ENCODE results near the gene ZZZ3.
"Not testable (repeated sequence)": the region's sequence is repeated elsewhere in the genome, so short reads cannot be mapped to it uniquely, and the experiment has no call there.

Gene ZZZ3

DNA sequence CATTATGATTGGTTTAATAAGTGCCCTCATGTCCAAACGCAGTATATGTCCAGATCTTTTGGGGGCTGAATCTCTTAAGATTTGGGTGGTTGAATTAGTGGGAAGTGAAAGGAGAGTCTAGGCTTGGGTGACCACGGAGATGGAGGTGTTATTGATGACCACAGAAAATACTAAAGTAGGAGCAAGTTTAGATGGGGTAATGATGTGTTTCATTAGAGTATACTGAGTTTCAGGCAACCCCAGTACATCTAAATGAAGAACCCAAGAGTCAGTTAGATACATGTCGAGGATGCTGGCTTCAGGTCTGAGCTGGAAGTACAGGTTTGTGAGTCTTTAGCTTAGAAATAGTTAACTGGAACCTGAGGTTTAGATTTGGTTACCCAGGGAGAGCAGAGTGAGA is 6.5 kb upstream of the ZZZ3 start:
- no peak for TF ChIP-seq Cebpa-rat (IDR thresholded peaks at IDR 0.05)
- Histone ChIP-seq H4K20me1 (no peaks in the 10 kb centered on the region), H3K4me3 (no peak overlapping the region), H3K36me3 (peaks cover 38% of the 10 kb centered on the region), H3K27ac (no peak overlapping the region), H3K27me3 (no peaks in the 10 kb centered on the region), H3K4me2 (no peak overlapping the region), H3K9me3 (no peaks in the 10 kb centered on the region), H3K4me1 (peaks cover 9% of the 10 kb centered on the region), H3K9ac (no peak overlapping the region)

DNA sequence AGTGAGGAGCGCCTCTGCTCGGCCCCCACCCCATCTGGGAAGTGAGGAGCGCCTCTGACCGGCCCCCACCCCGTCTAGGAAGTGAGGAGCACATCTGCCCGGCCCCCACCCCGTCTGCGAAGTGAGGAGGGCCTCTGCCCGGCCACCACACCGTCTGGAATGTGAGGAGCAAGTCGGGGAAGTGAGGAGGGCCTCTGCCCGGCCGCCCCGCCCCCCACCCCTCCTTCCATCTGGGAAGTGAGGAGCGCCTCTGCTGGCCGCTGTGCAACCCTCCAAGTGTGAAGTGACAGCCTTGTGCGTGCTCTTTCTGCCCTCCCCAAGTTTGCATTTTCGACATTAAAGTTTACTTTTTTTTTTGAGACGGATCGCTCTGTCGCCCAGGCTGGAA is 5.1 kb upstream of the ZZZ3 start:
- Histone ChIP-seq H3K9ac (no peak overlapping the region), H3K4me1 (peaks cover 12% of the 10 kb centered on the region), H3K27ac (no peak overlapping the region), H3K4me3 (no peak overlapping the region), H3K36me3 (peaks cover 23% of the 10 kb centered on the region), H3K9me3 (no peaks in the 10 kb centered on the region), H4K20me1 (no peaks in the 10 kb centered on the region), H3K4me2 (no peak overlapping the region), H3K27me3 (no peaks in the 10 kb centered on the region)
- no peak for TF ChIP-seq Cebpa-rat (IDR thresholded peaks at IDR 0.05)

DNA sequence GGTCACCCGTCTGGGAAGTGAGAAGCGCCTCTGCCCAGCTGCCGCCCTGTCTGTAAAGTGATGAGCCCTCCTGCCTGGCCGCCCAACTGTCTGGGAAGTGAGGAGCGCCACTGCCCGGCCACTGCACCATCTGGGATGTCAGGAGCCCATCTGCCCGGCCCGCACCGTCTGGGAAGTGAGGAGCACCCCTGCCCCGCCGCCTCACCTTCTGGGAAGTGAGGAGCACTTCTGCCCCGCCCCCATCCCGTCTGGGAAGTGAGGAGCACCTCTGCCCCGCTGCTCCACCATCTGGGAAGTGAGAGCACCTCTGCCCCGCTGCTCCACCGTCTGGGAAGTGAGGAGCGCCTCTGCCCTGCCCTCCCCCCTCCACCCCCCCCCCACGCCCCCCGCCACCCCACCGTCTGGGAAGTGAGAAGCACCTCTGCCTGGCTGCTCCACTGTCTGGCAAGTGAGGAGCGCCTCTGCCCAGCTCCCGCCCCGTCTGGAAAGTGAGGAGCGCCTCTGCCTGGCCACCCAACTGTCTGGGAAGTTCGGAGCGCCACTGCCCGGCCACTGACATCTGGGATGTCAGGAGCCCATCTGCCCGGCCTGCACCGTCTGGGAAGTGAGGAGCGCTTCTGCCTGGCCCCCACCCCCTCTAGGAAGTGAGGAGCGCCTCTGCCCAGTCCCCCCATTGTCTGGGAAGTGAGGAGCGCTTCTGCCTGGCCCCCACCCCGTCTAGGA is 4.5 kb upstream of the ZZZ3 start:
- Histone ChIP-seq H3K9ac (no peak overlapping the region), H3K4me3 (no peak overlapping the region), H3K36me3 (peaks cover 18% of the 10 kb centered on the region), H4K20me1 (0 out of 2 replicates have a peak, but pooled peaks cover under 1% of the 10 kb centered on the region), H3K4me1 (peaks cover 12% of the 10 kb centered on the region), H3K9me3 (no peaks in the 10 kb centered on the region), H3K27me3 (no peaks in the 10 kb centered on the region), H3K4me2 (no peak overlapping the region), H3K27ac (no peak overlapping the region)
- TF ChIP-seq Cebpa-rat (IDR thresholded peaks at IDR 0.05) = no peak

DNA sequence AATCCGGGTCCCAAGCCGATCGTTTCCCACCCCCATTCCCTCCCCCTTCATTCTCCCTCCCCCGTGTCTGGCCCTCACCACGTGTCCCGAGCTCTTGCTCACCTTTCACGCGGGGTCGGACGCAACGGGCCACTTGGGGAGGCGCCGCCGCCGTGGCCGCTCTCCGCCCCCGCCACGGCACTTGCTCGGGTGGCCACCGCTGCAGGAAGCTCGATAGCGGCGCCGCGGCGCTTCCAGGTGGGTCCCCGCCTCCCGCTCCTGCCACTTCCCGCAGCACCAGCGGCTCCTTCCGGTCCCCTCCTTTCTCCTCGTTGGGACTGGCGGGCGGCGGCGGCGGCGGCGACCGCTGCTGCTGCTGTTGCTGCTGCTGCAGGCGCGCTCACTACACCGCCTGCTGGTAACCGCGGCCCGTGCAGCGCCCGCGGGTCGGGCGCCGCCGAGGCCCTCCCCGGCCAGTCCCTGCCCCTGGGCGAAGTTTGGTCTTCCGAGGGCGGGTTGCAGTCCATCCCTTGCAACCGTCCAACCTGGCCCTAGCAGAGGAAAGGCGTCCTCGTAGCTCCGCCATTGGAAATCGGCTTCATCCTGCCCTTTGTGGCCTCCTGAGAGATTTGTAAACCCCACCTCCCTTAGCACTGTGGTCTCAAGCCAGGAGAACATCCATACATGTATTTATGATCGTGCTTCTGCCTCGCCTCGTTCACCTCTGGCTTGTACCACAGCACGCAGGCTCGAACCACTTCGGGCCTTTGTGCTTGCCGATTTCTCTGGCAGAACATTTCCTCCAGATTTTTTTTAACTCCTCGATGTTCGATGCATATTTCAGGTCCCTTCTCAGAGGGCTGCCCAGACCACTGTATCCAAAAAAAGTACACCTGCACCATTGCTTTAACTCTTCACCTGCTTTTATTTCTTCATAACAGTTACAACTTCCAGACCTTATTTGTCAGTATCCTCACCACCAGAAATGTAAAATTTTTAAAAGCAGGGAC is 996 bp upstream of the ZZZ3 start:
- Histone ChIP-seq H3K4me1 (peaks cover 29% of the 10 kb centered on the region), H3K9ac (peak overlapping the region; percentile 94), H3K9me3 (no peaks in the 10 kb centered on the region), H3K27ac (peak overlapping the region; percentile 97), H3K36me3 (no peaks in the 10 kb centered on the region), H4K20me1 (peaks cover 35% of the 10 kb centered on the region), H3K4me2 (peak overlapping the region; percentile 95), H3K27me3 (no peaks in the 10 kb centered on the region), H3K4me3 (peak overlapping the region; percentile 82)
- TF ChIP-seq Cebpa-rat (IDR thresholded peaks at IDR 0.05) = no peak

DNA sequence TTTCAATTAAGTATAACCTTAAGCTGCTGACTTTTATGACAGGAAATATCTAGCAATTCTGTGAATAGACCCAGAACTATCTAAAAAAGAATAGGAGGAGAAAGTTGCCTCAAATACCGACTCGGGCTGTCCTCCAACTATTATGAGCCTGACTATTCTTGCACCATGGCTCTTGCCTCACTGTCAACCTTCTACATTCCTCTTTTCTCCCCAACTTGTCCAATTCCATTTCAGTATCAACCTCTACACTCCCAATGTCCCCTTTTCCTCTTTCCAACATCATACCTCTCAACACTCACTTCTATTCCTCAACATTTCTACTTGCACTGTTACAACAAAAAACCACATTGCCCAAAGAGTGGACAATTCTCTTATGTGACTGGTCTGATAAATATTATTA is 2.3 kb downstream of the ZZZ3 start:
- Histone ChIP-seq H3K27me3 (no peaks in the 10 kb centered on the region), H3K4me1 (peaks cover 29% of the 10 kb centered on the region), H3K9me3 (no peaks in the 10 kb centered on the region), H4K20me1 (peaks cover 68% of the 10 kb centered on the region), H3K4me2 (peak overlapping the region; percentile 39; the same call in 1 of the 2 replicates), H3K4me3 (no peak overlapping the region), H3K27ac (no peak overlapping the region), H3K9ac (no peak overlapping the region), H3K36me3 (peaks cover 8% of the 10 kb centered on the region)
- no peak for TF ChIP-seq Cebpa-rat (IDR thresholded peaks at IDR 0.05)

DNA sequence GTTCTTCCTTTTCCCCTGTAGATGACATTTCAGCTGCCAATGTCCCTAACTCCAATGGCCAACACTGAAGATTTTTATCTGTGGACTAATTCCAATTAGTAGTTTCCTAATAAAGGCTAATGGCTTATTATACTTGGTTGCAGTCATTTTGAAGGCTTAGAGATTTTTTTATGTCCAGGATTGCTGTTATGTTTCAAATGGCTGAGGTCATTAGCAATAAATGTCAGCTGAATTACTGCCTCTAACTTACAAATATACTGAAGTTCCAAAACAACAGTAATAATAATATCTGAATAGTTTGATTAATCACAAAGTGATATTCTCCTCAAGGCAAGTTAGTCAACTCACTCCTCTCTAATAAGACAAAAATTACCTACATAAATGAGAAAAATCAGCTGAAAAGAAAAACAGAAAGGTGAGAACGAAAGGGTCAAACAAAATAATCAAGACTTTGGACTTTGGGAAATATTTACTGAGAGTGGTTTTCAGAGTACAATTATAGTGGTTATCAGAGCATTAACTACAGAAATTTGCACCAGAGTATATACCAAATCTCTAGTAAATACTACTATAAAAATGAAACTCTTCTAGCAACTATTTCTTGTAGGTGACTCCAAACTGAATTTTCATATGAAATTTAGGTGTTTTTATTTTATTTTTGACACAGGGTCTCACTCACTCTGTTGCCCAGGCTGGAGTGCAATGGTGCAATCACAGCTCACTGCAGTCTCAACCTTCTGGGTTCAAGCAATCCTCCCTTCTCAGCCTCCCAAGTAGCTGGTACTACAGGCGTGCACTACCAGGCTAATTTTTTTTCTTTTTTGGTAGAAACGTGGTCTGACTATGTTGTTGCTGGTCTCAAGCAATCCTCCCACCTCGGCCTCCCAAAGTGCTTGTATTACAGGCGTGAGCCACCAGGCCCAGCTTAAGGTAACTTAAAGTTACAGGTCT is 3.5 kb downstream of the ZZZ3 start:
- no peak overlapping the region for H3K4me2 ChIP-seq
- peaks cover 20% of the 10 kb centered on the region for H3K4me1 ChIP-seq
- H3K4me3 ChIP-seq = no peak overlapping the region
- H3K9me3 ChIP-seq = no peaks in the 10 kb centered on the region
- H3K27me3 ChIP-seq = no peaks in the 10 kb centered on the region
- peaks cover 18% of the 10 kb centered on the region for H3K36me3 ChIP-seq
- H4K20me1 ChIP-seq = peaks cover 80% of the 10 kb centered on the region
- no peak for TF ChIP-seq Cebpa-rat (IDR thresholded peaks at IDR 0.05)
- no peak overlapping the region for H3K27ac ChIP-seq
- no peak overlapping the region for H3K9ac ChIP-seq

DNA sequence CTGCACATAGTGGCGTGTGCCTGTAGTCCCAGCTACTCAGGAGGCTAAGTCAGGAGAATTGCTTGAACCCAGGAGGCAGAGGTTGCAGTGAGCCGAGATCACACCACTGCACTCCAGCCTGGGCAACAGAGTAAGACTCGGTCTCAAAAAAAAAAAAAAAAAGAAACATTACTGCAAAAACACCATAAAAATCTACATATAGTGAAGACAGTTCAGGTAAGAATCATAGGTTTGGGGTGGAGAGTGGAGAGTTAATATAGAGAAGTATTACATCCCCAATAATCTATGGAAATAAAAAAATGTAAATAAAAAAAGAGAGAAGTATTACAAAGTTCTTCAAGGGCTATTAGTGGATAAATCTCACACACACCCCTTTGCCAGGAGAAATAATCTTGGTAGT is 7.7 kb downstream of the ZZZ3 start:
- peaks cover 100% of the 10 kb centered on the region for H4K20me1 ChIP-seq
- H3K27ac ChIP-seq, H3K4me2 ChIP-seq, H3K9ac ChIP-seq, H3K4me3 ChIP-seq, H3K4me1 ChIP-seq, H3K27me3 ChIP-seq, H3K9me3 ChIP-seq: not testable (repeated sequence)
- peaks cover 23% of the 10 kb centered on the region for H3K36me3 ChIP-seq

DNA sequence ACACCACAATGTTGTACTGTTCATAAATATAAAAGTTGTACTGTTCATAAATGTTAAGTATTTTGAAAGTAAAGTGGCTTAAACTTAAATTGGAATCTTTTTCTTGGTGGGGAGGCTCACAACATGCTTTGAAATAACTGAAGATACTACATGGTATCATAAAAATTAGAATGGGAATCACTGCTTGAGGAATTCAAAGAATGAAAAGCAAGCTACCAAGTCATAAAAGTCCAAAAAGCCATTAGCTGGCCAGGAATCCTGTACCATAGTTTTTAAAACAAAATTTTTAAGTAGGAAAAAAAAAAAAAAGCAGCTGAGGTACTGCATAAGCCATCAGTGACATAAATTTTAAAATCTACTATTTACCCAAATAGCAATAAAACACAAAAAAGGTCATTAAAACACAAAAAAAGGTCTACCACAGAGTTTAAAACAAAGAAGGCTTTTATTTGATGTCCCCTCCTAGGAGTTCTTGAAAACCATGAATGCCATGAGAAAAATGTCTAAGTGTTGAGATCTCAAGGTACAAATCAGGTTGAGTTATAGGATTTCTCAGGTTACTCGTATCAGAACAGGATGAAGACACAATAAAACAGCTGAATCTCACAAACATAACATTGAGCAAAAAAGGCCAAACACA is 8.6 kb downstream of the ZZZ3 start:
- H3K9me3 ChIP-seq = no peaks in the 10 kb centered on the region
- peaks cover 23% of the 10 kb centered on the region for H3K36me3 ChIP-seq
- no peak overlapping the region for H3K27ac ChIP-seq
- no peaks in the 10 kb centered on the region for H3K27me3 ChIP-seq
- no peak overlapping the region for H3K4me3 ChIP-seq
- no peak overlapping the region for H3K9ac ChIP-seq
- H4K20me1 ChIP-seq = peaks cover 100% of the 10 kb centered on the region
- H3K4me1 ChIP-seq = peaks cover 8% of the 10 kb centered on the region; the same call in 1 of the 2 replicates
- TF ChIP-seq Cebpa-rat (IDR thresholded peaks at IDR 0.05) = no peak
- H3K4me2 ChIP-seq = no peak overlapping the region

DNA sequence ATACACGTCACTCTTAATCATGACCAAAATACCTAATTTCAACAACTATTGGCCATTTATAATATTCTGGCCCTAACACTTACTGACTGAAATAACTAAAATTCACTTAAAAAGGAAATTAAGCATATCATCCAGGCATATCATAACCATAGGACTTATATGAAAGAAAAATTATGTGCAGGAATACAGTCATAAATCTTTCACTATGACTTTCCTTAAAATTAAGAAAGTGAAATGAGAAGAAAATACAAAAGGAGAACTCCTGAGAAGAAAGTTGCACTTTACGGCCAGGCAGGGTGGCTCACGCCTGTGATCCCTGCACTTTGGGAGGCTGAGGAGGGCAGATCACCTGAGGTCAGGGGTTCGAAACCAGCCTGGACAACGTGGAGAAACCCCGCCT is 9.4 kb downstream of the ZZZ3 start:
- Histone ChIP-seq H4K20me1 (peaks cover 100% of the 10 kb centered on the region), H3K36me3 (peaks cover 23% of the 10 kb centered on the region), H3K27me3 (no peaks in the 10 kb centered on the region), H3K27ac (no peak overlapping the region), H3K9me3 (no peaks in the 10 kb centered on the region), H3K9ac (no peak overlapping the region), H3K4me2 (no peak overlapping the region), H3K4me3 (no peak overlapping the region), H3K4me1 (peaks cover 8% of the 10 kb centered on the region; the same call in 1 of the 2 replicates)
- TF ChIP-seq Cebpa-rat (IDR thresholded peaks at IDR 0.05) = no peak
